Sigmoid colon (tissue), 7 donors: ENCODE results near the gene KLC4. TPM values are rescaled to one million over a fixed set of nuclear protein-coding genes. Genes with fewer than 3 reads are reported as not detected.
A peak's percentile ranks its signal among the peaks of the same experiment; 100 is the strongest.

Experiments used
- DNase-seq: peaks from one replicate; pipeline ENCODE4 v3.0.0-alpha.2; 2019
- H3K27ac ChIP-seq, 4 donors: fragments of 200-600 bp; sonication (generic); one replicate each; pipeline ENCODE4 v1.5.1; 2016 to 2019; ENCODE audit warnings: mild to moderate bottlenecking in 1 of 4
- H3K27me3 ChIP-seq, 3 donors: fragments of 200-600 bp; sonication (generic); one replicate each; pipeline ENCODE4 v1.5.1; 2019; ENCODE audit warnings: mild to moderate bottlenecking in 1 of 3
- H3K36me3 ChIP-seq, 4 donors: fragments of 200-600 bp; sonication (generic); one replicate each; pipeline ENCODE4 v1.5.1; 2016 to 2019
- H3K4me1 ChIP-seq, 4 donors: fragments of 200-600 bp; sonication (generic); one replicate each; pipeline ENCODE4 v1.5.1; 2017 to 2019
- H3K4me3 ChIP-seq, 4 donors: fragments of 200-600 bp; sonication (generic); one replicate each; pipeline ENCODE4 v1.5.1; 2017 to 2019; ENCODE audit warnings: mild to moderate bottlenecking in 2 of 4, moderate library complexity in 1 of 4
- H3K9me3 ChIP-seq, 4 donors: fragments of 200-600 bp in 3 of 4; sonication (generic) in 3 of 4; one replicate each; pipeline versions ENCODE4 v1.5.1 to v1.6.1; 2013 to 2019
- CTCF ChIP-seq, 4 experiments: fragments of 450-650 bp in 3 of 4; fragments of 200-600 bp in 1 of 4; IDR thresholded peaks; one replicate each; pipeline ENCODE4 v1.5.1; 2016 to 2019; ENCODE audit warnings: antibody characterized with exemption in 4 of 4, mild to moderate bottlenecking in 3 of 4, moderate library complexity in 2 of 4
- EP300 ChIP-seq, 4 donors: sonication (generic); formaldehyde crosslinking; IDR thresholded peaks; one replicate each; pipeline ENCODE4 v1.6.1; 2017; ENCODE audit warnings: antibody characterized with exemption in 4 of 4
- POLR2A ChIP-seq, 2 donors: fragments of 450-650 bp; IDR thresholded peaks; one replicate each; pipeline ENCODE4 v1.6.1; 2016; ENCODE audit warnings: antibody characterized with exemption in 2 of 2, mild to moderate bottlenecking in 2 of 2, moderate library complexity in 2 of 2
- POLR2AphosphoS5 ChIP-seq, 4 donors: sonication (generic); formaldehyde crosslinking; IDR thresholded peaks; one replicate each; pipeline ENCODE4 v1.6.1; 2017; ENCODE audit warnings: antibody characterized with exemption in 4 of 4
- WGBS, 2 donors: extraction: QIAGEN DNeasy Blood & Tissue Kit; methylation state at CpG; one replicate each; pipeline ENCODE4 v1.1.7; 2013; 5-methylcytosine and 5-hydroxymethylcytosine counted together
- intact Hi-C: fragments of 100-400 bp; cut with DNase I; formaldehyde crosslinking; loops from one replicate; pipeline ENCODE4 v1.15.1; 2023
- polyA plus RNA-seq, 3 donors: library from polyadenylated mRNA; stranded (reverse); fragments of 200-250 nt; gene quantifications; one replicate each; pipeline ENCODE4 v1.2.3, GENCODE V29; 2013
- total RNA-seq, 4 donors: library from RNA; depleted of rRNA; stranded (reverse); fragments of >200 nt; gene quantifications; one replicate each; pipeline ENCODE4 v1.1.0, GENCODE V29; 2016
- donor health status: healthy with polysubstance abuse.
- donor health status: Bipolar disorder and iron deficiency.
- donor health status: healthy.

KLC4 gene
- total and polyA plus RNA-seq, 7 donors = 23.2 to 116 (median 44.9) TPM

GRCh38 chr6:43019152-43019551 is 40.3 kb upstream of the KLC4 start:
- Histone ChIP-seq H3K27ac (no peak overlapping the region), H3K4me3 (no peak overlapping the region), H3K9me3 (no peaks in the 10 kb centered on the region), H3K4me1 (peaks cover 0 to 63% (median 56%) of the 10 kb centered on the region in 4 donors), H3K27me3 (no peaks in the 10 kb centered on the region), H3K36me3 (peaks cover 20 to 38% (median 24%) of the 10 kb centered on the region in 4 donors)
- no peak for TF ChIP-seq POLR2A (IDR thresholded peaks at IDR 0.05)
- no peak for TF ChIP-seq EP300 (IDR thresholded peaks at IDR 0.05)
- no peak for TF ChIP-seq CTCF (IDR thresholded peaks at IDR 0.05)
- no peak for TF ChIP-seq POLR2AphosphoS5 (IDR thresholded peaks at IDR 0.05)
- no peak for DNase-seq
- 93 to 96% methylated on average over 2 of the region's 2 CpGs for WGBS, 2 donors
- intact Hi-C loops = no loop called here

- Histone ChIP-seq H3K27me3 (no peaks in the 10 kb centered on the region), H3K27ac (peak overlapping the region in 3 of 4 donors; percentile 81 to 96 (median 94)), H3K9me3 (no peaks in the 10 kb centered on the region), H3K4me3 (no peak overlapping the region), H3K36me3 (peaks cover 24 to 42% (median 29%) of the 10 kb centered on the region in 4 donors), H3K4me1 (peaks cover 0 to 61% (median 48%) of the 10 kb centered on the region in 4 donors)
- no peak for DNase-seq
- intact Hi-C loops = loop anchor here (2.0 kb wide), 1 partner anchor 33 kb away; the partner anchor contains the start of gene CUL7
- TF ChIP-seq EP300 (IDR thresholded peaks at IDR 0.05) = no peak
- no peak for TF ChIP-seq POLR2A (IDR thresholded peaks at IDR 0.05)
- WGBS, 2 donors = 92 to 97% methylated on average over 3 of the region's 3 CpGs
These were observed 39.3 kb upstream of the KLC4 start for GRCh38 chr6:43020052-43020705.

DNA sequence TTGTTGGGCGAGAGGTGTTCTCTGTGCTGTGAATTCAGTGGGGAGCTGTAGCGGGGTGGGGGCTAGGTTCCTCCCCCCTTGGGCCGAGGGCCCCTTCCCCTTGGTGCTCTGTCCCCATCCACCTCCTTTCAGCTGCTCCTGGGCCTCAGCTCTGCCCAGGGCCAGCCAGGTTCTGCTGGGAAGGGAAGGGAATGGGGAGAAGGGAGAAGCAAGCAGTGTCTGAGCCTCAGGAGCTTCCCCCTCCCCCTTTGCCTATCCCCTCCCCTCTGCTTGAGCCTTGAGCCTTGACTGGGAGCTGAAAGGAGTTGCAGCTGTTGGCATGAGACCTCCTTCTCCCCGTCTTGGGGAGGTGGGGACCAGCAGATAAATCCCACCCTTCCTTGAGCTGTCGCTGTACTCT is 38.6 kb upstream of the KLC4 start:
- intact Hi-C loops = loop anchor here (2.0 kb wide), 1 partner anchor 32 kb away; the partner anchor contains the start of gene CUL7
- Histone ChIP-seq H3K36me3 (peaks cover 27 to 49% (median 35%) of the 10 kb centered on the region in 4 donors), H3K4me3 (peak overlapping the region in 3 of 4 donors; percentile 76 to 97 (median 81)), H3K9me3 (no peaks in the 10 kb centered on the region), H3K4me1 (peaks cover 0 to 54% (median 42%) of the 10 kb centered on the region in 4 donors), H3K27ac (peak overlapping the region; percentile 81 to 96 (median 89)), H3K27me3 (no peaks in the 10 kb centered on the region)
- 59 to 60% methylated on average over 5 of the region's 5 CpGs for whole genome bisulfite sequencing, 2 donors
- DNase-seq = no peak
- TF ChIP-seq POLR2AphosphoS5 (IDR thresholded peaks at IDR 0.05) (no peak), POLR2A (IDR thresholded peaks at IDR 0.05) (no peak), EP300 (IDR thresholded peaks at IDR 0.05) (no peak), CTCF (IDR thresholded peaks at IDR 0.05) (no peak)

- peak within 1 kb of the TSS; percentile 81 to 96 (median 89) for H3K27ac ChIP-seq
- peaks cover 32 to 55% (median 42%) of the 10 kb centered on the region in 4 donors for H3K36me3 ChIP-seq
- no peaks in the 10 kb centered on the region for H3K9me3 ChIP-seq
- 1% methylated on average over 56 of the region's 56 CpGs for WGBS, 2 donors
- TF ChIP-seq POLR2AphosphoS5 (IDR thresholded peaks at IDR 0.05) (peak; percentile 43 to 73 (median 65)), CTCF (IDR thresholded peaks at IDR 0.05) (no peak), EP300 (IDR thresholded peaks at IDR 0.05) (no peak), POLR2A (IDR thresholded peaks at IDR 0.05) (peak in 1 of 2 donors; percentile 5)
- peak within 1 kb of the TSS; percentile 55 to 97 (median 78) for H3K4me3 ChIP-seq
- intact Hi-C loops = loop anchor here (2.0 kb wide), 1 partner anchor 31 kb away; the partner anchor contains the start of gene CUL7
- H3K4me1 ChIP-seq = peaks cover 0 to 48% (median 35%) of the 10 kb centered on the region in 4 donors
- H3K27me3 ChIP-seq = no peaks in the 10 kb centered on the region
- peak; percentile 86 for DNase-seq
These were observed 38.0 kb upstream of the KLC4 start, which contains the start of gene RRP36 for GRCh38 chr6:43021270-43022047. TSS of gene RRP36 (plus strand) at chr6:43021623. CDS start at chr6:43021655, 32 bp downstream.

GRCh38 chr6:43024436-43024835 is 35.0 kb upstream of the KLC4 start:
- no peaks in the 10 kb centered on the region for H3K27me3 ChIP-seq
- H3K36me3 ChIP-seq = peaks cover 34 to 60% (median 53%) of the 10 kb centered on the region in 4 donors
- peaks cover 0 to 34% (median 29%) of the 10 kb centered on the region in 4 donors for H3K4me1 ChIP-seq
- DNase-seq = no peak
- 88 to 92% methylated on average over 2 of the region's 2 CpGs for WGBS, 2 donors
- TF ChIP-seq POLR2AphosphoS5 (IDR thresholded peaks at IDR 0.05) (no peak), EP300 (IDR thresholded peaks at IDR 0.05) (no peak), CTCF (IDR thresholded peaks at IDR 0.05) (no peak), POLR2A (IDR thresholded peaks at IDR 0.05) (no peak)
- intact Hi-C loops = no loop called here
- no peak overlapping the region for H3K27ac ChIP-seq
- no peaks in the 10 kb centered on the region for H3K9me3 ChIP-seq
- H3K4me3 ChIP-seq = no peak overlapping the region
